Epithelial cell of proximal tubule (primary cell): ENCODE measurements around the gene SHQ1. TPM values are rescaled to one million over a fixed set of nuclear protein-coding genes. Genes with fewer than 3 reads are reported as not detected.
A peak's percentile ranks its signal among the peaks of the same experiment; 100 is the strongest.

Experiments
- DNase-seq: peaks from one replicate; pipeline ENCODE4 v3.0.0-alpha.2; 2011; ENCODE audit warnings: low read depth
- H3K4me3 ChIP-seq: 2 replicates; pipeline ENCODE4 v1.5.1; 2011; ENCODE audit warnings: low read depth, mild to moderate bottlenecking, low read length
- CTCF ChIP-seq: conservative IDR thresholded peaks from 2 replicates; pipeline ENCODE4 v1.5.1; 2012; ENCODE audit warnings: low read depth, mild to moderate bottlenecking, low read length
- total RNA-seq: library from RNA; depleted of rRNA; stranded (reverse); fragments of >200 nt; gene quantifications from 2 replicates; pipeline ENCODE4 v1.2.3, GENCODE V29; 2015

SHQ1 gene
- total RNA-seq, 1 donor from 2014 or later = 15.2 TPM

GRCh38 chr3:72887343-72887704 is 39.1 kb upstream of the SHQ1 start:
- peak overlapping the region; percentile 55 for H3K4me3 ChIP-seq
- no peak for DNase-seq
- TF ChIP-seq CTCF = no peak

- no peak for TF ChIP-seq CTCF
- H3K4me3 ChIP-seq = no peak overlapping the region
- DNase-seq = no peak
Measured at GRCh38 chr3:72872183-72872582, 23.9 kb upstream of the SHQ1 start.

- no peak for TF ChIP-seq CTCF
- no peak overlapping the region for H3K4me3 ChIP-seq
- no peak for DNase-seq
Measured at GRCh38 chr3:72862314-72863090, 14.3 kb upstream of the SHQ1 start.

GRCh38 chr3:72860846-72861245 is 12.6 kb upstream of the SHQ1 start:
- DNase-seq = no peak
- TF ChIP-seq CTCF = no peak

GRCh38 chr3:72860053-72860452 is 11.8 kb upstream of the SHQ1 start:
- no peak for DNase-seq
- no peak overlapping the region for H3K4me3 ChIP-seq
- no peak for TF ChIP-seq CTCF

More at GRCh38 chr3:72860846-72861245, 12.6 kb upstream of the SHQ1 start:
- H3K4me3 ChIP-seq = no peak overlapping the region

- no peak for TF ChIP-seq CTCF
- no peak overlapping the region for H3K4me3 ChIP-seq
- DNase-seq = no peak
Measured at GRCh38 chr3:72855001-72855400, 6.8 kb upstream of the SHQ1 start.

GRCh38 chr3:72848703-72849081 is 447 bp upstream of the SHQ1 start:
- peak overlapping the region; percentile 91 for H3K4me3 ChIP-seq
- DNase-seq = no peak
- TF ChIP-seq CTCF = no peak
